ENCODE measurements around the gene MYO19.
A peak's percentile ranks its signal among the peaks of the same experiment; 100 is the strongest.
"Not testable (repeated sequence)": the region's sequence is repeated elsewhere in the genome, so short reads cannot be mapped to it uniquely, and the experiment has no call there.

The MYO19 gene

DNA sequence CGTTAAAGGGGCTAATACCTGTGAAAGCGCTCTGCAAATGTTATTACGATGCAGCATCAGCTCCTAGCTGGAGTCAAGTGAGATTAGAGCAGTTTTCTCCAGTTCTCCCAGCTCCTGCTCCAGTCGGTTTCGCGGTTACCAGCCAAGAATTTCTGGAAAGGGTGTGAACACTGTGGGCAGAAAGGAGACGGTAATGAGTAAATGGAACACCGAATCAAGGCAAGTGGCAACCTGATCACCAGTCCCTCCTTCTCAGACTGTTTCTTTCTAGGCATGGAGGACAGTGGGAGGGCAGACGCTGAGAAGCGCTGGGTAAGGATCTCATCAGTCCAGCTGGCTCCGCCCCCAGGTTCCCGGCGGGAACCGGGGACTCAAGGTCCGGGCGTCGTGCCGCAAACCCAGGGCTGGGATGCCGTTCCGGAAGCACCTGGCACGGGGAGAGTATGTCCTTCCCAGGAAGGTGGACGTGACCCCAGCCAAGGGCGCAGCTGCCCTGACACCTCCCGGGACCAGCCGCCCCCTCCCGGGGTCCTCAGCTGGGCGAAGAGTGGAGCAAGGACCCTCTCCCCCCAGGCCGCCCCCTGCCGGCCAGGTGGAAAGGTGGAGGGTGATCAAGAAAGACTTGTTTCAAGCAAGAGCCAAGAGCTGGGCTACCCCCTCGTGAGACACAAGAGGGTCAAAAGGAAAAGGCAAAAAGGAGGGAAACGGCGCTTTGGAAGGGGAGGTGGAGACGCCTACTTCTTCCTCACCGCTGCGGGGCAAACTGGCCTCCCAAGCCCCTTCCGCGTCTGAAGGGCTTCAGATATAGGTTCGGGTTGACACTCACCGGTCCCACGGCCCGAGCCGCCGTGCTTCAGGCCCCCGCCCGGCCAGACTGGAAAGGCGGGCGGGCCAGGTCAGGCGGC lies 481 bp downstream of the MYO19 start:
- DNase-seq (ENCODE audit: low read depth) = peak; percentile 12

DNA sequence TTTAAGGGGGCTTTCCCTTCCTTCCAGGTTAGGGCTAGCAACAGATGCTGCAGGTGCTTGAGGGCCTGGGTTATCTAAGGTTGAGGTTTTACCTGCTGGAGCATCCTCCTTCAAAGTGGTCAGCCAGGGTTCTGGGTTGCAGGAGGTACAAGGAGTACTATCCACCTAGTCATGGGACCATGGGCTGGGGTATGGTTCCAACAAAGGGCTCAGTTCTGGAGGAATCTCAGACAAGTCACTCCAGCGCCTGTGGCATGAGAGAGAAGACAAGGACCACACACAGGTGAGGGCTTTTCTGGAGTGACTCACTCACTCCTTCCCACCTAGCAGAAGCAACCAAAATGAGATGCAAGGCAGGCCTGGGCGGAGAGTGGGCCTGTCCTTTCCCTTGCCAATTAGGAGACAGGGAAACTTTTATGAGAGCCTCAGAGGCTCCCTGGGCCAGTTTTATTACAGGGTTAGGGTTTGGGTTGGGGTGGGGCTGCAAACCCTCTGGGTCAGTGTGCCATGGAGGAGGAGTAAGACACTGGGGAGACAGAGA lies 2.2 kb downstream of the MYO19 start:
- no peak for DNase-seq (ENCODE audit: low read depth)

DNA sequence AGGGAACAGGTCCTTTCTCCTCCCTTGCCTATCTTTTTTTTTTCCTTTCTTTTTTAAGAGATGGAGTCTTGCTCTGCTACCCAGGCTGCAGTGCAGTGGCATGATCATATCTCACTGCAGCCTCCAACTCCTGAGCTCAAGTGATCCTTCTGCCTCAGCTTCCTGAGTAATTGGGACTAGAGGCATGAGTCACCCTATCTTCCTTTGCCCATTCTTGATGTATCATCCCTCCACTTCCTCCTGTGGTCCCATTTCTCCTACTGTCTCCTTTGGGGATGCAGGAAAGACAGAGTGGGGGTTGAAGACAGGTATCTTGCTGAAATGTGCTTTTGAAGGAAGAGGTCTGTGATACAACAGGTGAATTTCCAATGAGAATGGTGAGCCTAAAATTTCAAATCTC lies 5.5 kb downstream of the MYO19 start:
- DNase-seq (ENCODE audit: low read depth) = no peak

DNA sequence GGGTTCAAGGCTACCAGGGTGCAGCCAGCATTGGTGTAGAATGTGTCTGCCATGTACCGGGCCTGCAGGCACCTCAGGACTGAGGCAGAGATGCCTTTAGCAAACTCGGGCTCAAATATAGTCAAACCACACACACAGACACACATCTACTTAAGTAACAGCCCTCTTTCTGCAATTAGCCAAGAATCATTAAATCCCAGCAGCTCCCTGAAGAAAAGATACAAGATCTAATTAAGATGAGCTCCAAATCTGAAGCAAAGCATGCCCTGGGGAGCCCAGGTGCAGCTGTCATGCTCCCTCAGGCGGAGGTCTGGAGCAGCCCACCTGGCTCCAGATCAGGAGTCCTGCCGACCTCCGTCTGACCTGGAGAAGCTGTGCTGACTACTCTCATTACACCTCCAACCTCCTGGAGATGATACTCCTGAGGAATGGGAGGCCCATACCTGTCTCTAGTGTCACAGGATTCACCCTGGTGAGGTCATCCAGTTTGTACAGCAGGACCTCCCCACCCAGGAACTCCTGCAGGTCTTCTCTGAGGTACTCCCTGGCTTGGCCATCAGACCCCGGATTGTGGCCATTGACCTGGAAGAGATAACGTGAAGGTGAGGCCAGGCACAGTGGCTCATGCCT lies 6.9 kb downstream of the MYO19 start:
- DNase-seq (ENCODE audit: low read depth) = no peak

DNA sequence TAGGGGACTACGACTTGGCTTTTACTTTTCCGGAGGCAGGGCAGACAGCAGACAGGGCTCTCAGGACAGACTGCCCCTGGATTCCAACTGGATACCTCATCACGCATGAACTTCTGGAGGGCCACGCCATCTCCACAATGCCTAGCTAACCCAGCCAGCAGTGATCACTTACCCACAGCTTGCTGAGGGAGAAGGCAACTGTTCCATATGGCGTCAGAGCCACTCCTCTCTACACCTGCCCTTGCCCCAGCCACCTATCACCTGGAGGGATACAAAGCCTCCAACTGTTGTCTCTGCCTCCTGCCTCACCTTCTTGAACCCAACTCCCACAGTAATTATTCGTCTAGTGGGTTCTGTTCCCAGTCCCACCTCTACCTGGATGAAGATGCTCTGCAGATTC lies 8.8 kb downstream of the MYO19 start:
- DNase-seq (ENCODE audit: low read depth) = no peak

DNA sequence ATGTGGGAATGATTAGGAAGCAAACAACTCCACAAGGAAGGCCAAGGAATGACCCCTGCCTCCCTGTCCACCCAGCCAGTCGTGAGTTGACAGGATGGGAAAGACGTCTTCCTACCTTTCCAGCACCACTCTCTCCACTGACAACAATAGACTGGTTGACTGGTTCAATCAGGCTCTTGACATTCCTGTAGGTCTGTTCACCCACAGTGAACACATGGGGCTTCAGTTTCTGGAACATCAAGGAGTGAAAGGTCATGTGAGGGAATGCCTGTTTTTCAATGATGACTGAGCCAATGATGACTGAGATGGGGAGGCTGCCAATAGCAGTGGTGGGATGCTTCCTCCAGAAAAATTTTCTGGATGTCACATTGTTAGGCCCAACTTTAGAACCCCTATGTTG lies 9.6 kb downstream of the MYO19 start:
- no peak for DNase-seq (ENCODE audit: low read depth)

DNA sequence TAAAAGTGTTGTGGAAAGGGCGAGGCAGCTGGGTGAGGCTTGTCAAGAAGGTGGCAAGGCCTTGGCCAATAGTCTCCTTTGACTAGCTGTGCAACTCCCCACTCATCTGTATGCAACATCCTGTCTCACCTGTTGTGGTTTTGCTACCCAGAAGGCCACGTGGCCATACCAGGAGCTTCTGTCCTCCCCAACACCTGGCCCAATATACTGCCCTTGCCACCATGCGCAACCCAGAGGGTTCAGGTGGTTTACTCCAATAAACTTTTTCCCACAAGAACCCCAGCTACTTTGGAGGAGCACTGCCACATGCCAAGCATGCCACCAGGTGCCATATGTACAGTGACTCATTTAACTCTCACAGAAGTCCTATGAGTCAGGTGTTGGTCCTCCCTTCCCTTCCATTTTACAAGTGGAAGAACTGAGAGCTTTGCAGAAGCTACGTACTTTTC lies 10.2 kb downstream of the MYO19 start:
- no peak for DNase-seq (ENCODE audit: low read depth)

DNA sequence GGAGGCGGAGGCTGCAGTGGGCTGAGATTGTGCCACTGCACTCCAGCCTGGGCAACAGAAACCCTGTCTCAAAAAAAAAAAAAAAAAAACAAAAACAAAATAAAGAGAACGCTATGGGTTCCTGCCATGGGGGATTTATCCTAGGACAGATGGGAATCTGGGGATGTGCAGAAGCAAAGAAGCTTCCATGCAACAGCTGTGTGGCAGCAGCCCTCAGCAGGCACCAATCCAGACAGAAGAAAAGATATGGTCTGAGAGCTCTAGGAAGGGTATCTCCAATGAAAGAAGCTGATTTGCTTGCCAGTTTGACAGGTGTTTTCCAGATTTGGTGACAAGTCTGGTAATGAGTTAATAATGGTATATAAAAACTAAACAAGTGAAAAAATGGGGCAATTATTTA lies 11.6 kb downstream of the MYO19 start:
- no peak for DNase-seq (ENCODE audit: low read depth)

DNA sequence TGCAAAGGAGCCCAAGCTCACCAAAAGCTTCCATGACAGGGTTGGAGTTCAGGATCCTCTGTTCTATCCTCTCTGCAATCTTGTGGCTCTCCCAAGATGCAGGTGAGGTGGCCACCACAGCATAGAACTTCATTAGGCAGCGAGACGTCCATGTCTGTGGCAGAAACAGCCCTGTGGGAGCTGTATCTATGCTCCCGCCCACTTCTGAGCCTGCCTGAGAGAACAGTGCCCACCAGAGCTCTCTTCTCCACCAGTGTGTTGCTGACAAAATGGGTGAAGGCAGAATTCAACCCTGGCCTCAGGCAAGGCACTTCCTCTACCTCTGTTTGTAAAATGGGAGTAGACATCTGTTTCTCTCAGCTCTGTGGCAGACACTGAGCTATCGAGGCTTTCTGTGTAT lies 18.8 kb downstream of the MYO19 start:
- DNase-seq (ENCODE audit: low read depth) = no peak

DNA sequence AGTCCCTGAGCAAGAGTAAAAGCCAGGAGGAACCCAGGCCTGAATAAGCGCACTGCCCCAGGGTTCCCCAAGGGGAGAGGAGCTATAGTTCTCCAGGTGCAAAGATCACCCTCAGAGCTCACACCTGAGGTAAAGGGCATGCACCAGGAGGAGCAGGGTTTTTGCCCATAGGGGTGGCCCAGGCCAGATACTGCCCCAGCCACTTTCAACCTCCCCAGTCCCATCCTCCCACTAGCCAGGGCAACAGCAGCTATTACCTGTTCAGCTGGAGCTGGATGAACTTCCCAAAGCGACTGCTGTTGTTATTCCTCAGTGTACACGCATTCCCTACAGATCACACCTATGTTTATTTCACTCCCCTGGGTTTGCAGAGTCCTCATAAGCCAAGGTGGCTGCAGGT lies 19.8 kb downstream of the MYO19 start:
- no peak for DNase-seq (ENCODE audit: low read depth)

DNA sequence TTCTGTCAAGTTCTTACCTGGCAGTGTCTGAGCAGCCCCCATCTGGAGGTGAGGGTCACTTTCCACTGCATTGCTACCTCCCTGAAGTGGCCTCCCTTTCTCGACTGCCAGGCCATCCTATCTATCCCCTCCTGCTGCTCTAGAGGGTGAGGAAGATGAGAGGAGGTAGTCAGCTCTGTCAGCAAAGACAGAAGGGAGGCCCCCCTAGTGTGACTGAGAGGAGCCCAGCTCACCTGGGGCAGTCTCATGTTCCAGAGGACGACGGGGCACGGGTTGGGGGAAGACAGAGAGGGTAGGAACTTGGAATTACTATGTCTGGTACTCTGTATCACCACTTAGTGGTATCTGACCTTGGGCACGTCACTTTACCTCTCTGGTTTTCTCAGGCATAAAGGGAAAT lies 22.0 kb downstream of the MYO19 start:
- DNase-seq (ENCODE audit: low read depth) = no peak

DNA sequence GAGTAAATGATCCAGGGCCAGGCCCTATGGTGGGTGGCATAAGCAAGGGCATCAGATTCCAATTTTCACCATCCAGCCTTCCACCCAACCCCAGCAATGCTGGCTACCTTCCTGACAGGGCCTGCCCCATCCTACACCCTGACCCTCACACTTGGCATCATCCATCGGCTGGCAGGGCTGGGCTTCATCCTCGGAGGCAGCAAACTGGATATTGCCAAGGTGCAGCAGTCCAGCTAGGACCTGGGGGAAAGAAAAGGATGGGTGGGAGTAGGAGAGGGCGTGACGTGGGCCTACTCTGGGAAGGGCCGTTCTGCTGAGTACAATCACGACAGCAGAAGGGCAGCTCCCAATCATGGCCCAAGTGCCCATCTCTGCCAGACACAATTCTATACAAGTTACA lies 23.5 kb downstream of the MYO19 start:
- no peak for DNase-seq (ENCODE audit: low read depth)

DNA sequence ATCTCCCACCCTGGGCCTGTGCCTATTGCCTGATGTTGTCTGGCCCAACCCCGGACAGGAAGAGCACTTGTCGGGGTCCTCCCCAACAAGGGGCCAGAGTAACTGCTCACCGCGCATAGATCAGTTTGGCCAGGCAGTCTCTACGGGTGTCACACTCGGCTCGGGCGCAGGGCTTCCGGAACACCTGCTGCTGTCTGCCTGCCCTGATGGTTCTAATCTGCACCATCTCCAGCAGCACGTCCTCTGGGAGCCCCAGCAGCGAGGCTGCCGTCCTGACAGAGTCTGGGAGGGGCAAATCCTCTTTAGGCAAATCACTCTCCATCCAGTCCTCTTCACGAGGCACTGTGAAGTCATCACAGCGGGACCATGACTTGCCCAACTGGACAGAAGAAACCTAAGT lies 24.0 kb downstream of the MYO19 start:
- DNase-seq (ENCODE audit: low read depth) = no peak

DNA sequence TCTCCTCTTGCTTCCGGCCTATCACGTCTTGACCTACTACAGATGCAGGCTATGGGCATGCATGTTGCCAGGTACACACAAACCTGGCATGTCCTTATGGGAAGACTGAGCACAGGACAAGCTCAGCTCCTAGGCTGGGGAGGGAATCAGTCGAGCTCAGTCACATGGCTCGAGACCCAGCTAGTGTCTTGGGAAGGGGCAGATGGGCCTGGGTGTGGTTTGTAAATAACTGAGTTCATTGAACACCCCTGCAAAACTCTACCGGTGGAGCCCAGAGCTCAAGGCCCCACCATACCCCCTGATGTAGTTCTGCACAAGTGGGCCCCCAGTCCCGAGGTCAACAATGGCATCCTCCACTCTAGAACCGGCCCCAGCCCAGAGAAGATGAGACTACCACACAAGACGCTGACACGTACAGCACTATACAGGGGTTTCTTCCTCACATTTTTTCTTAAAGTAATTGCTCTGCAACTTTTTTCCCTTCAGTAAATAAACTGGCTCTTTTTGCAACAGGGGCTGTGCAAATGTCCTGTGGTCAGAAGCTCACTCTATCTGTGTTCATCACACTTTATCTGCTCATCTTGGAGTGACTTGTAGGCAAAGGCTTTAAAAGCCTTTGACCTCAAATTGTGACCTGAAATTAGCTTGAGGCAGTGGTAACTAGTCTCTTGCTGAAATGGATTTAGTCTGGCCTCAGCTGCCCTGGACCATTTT lies 25.2 kb downstream of the MYO19 start:
- no peak for DNase-seq (ENCODE audit: low read depth)

DNA sequence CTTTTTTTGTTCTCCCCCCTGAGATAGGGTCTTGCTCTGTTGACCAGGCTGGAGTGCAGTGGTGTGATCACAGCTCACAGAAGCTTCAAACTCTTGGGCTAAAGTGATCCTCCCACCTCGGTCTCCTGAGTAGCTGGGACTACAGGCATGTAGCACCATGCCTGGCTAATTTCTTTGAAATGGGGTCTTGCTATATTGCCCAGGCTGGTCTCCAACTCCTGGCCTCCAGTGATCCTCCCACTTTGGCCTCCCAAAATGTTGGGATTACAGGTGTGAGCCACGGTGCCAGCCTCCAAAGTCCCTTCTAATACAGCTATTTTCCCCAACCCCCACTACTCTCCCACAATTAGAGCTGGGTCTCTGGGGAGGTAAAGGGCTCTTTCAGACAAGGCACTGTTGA lies 26.2 kb downstream of the MYO19 start:
- DNase-seq (ENCODE audit: low read depth) = not testable (repeated sequence)

DNA sequence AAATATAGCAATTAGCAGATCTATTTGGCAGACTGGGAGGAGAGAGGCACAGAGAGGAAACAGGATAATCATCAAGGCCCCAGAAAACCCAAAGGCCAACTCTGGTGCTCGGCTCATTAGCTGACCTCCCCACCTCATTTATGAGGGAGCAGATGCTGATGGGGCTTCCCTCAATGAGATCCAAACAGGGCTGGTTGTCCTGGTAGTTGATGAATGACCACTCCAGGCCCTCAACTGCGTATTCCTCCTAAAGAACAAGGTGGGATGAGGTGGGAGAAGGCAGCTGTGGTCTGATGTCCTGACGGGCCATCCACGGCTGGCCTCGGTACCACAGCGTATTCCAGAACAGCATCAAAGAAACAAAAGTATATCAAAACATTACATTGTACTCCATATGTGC lies 27.4 kb downstream of the MYO19 start:
- no peak for DNase-seq (ENCODE audit: low read depth)

DNA sequence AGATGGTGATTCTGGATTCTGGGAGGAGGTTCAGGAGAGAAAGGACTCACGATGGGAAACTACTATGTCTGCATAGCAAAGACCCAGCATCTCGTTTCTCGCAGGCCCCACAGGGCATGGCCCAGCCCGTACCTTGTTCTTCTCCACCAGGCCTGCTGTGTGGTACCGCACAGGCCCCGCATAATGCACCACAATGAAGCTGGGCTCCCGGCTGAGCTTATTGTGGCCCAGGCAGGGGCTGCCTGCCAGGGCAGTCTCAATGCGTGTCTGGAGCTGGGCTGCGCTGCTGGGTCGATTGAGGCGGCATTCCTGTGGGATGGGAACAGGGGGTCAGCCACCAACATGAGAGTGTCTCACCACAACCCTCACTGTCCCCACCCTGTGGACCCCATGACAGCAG lies 27.8 kb downstream of the MYO19 start:
- DNase-seq (ENCODE audit: low read depth) = no peak

DNA sequence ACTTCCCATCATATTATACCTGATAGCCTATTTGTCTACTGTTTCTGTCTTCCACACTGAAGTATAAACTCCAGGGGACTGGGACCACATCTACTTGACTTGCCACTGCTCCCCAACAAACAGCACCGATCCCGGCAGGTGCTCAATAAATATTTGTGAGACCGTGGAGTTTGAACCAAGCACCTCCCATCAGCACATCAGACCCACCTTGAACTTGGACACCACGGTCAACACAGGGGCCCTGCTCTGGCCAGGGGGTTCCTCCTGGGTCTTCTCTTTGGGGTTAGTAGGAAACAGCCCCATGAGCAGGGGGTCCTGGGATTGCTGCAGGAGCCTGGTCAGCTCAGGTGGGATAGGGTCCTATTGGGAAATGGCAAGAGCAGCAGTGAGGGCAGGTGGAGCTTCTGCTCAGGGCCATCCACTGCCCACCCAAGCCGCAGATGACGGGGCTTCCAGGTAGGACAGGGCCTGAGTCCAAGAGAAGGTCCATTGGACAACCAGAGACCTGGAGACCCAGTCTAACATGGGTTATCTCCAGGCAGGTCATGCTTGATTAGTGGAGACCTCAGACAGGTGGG lies 28.3 kb downstream of the MYO19 start:
- DNase-seq (ENCODE audit: low read depth) = no peak

DNA sequence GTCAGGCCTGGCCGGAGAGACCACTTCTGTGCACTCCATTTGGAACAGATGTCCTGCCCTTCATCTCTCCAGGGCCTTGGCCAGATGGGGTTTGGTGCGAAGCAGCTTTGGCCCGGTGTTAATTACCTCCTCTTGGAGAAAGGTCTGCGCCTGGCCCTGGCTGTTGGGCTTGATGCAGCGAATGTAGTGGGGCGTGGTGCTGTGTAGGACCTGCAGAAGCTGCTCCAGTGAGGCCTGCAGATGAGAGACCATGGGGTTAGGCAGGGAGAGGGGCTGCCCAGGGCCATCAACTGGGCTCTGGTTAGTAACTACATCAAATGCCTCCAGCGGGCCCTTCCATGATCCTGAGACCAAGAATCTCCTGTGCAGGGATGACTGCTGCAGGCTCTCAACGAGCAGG lies 29.5 kb downstream of the MYO19 start:
- DNase-seq (ENCODE audit: low read depth) = no peak

DNA sequence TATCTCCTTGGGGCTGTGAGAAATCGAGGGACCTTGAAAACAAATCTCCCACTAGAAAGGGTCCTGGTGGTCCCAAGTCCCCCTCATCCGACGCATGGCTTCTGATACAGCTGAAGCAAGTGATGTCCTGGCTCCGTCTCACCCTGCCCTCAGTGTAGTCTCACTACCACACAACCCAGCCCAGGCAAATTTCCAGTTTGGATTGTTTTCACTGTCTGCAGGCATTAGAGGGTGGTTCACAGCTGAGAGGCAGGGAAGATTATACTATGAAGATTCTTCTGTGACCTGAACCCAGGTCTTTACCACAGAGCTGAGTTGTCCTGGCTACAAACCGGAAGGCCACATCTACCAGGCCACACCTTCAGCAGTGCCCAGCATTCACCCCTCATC lies 30.5 kb downstream of the MYO19 start:
- no peak for DNase-seq (ENCODE audit: low read depth)

DNA sequence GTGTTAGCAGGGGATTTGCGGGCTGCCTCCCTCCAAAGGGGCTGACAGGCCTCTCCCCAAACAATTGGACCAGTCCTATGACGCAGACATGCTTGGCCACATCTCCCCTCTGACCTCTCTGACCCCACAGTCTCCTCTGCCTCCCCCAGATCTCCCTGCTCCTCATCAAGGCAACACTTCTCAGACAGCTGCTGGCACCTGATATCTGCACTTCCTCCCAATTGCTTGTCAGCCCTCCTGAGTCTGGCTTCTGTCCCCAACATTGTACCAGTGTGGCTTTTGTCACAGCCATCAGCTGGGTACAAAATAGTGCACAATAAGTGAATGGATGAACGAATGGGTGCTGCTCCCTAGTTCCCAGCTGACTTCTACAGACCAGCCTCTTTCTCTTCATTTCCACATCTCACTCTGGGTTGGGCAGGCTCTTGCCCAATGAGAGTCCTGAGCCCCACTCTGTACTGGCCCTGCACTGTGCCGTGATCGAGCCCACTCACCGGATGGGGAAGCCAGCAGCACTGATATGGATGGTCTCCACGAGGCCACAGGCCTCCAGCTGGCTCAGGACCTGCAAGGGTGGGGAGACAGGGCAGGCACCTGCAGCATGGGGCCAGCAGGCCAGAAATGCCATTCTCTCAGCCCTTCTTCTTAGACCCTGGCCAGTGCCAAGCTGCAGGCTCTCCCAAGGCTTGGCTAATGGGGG lies 31.1 kb downstream of the MYO19 start:
- DNase-seq (ENCODE audit: low read depth) = no peak

DNA sequence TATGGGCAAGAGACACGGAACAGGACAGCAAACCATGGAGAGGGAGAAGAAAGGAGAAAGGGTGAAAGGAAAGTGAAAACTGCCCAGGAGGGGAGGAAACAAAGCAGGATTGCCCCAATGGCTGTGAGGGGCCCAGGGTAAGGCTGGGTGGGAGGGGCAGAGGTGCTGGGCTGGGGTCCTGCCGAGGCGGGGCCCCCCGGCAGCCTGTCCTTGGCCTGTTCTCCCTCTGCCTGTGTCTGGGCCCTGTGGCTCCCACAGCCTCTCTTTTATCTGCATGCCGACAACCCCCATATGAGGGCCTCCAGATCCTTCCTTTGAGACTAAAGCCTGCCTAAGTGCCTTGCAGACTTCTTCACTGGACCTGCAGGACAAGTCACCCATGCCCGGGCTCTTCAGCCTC lies 32.7 kb downstream of the MYO19 start:
- no peak for DNase-seq (ENCODE audit: low read depth)

Measured in stimulated activated CD8-positive, alpha-beta memory T cell treated with anti-CD3 and anti-CD28 coated beads, Interleukin-12 subunit alpha, Interleukin-12 subunit beta, amount 100 ng/mL, for 1 hour (primary cell).